Measurements from ENCODE around the gene MZF1. TPM values are rescaled to one million over a fixed set of nuclear protein-coding genes. Genes with fewer than 3 reads are reported as not detected.

MZF1 gene
- total RNA-seq, 1 donor from 2014 or later: 43.3 TPM

- H3K27ac Mint-ChIP-seq (ENCODE audit: unreplicated experiment): peak overlapping the region; percentile 35
- H3K9me3 Mint-ChIP-seq: no peaks in the 10 kb centered on the region
- TF ChIP-seq CTCF (conservative IDR thresholded peaks at IDR 0.05): no peak
- DNase-seq (ENCODE audit: low read depth, low spot score): peak; percentile 63
- no peaks in the 10 kb centered on the region for H3K36me3 Mint-ChIP-seq (ENCODE audit: low read depth)
- peak overlapping the region; percentile 80 for H3K4me3 Mint-ChIP-seq
- H3K27me3 Mint-ChIP-seq (ENCODE audit: low read depth): peaks cover 31% of the 10 kb centered on the region
- H3K4me1 Mint-ChIP-seq: peaks cover 15% of the 10 kb centered on the region
These were observed 34.6 kb downstream of the MZF1 start for GRCh38 chr19:58538257-58539168.

- Mint-ChIP-seq H3K36me3 (ENCODE audit: low read depth) (no peaks in the 10 kb centered on the region), H3K27ac (ENCODE audit: unreplicated experiment) (no peak overlapping the region)
These were observed 36.0 kb downstream of the MZF1 start for GRCh38 chr19:58536852-58537798.

GRCh38 chr19:58535857-58536256, 37.3 kb downstream of the MZF1 start:
- no peaks in the 10 kb centered on the region for H3K36me3 Mint-ChIP-seq (ENCODE audit: low read depth)
- peaks cover 24% of the 10 kb centered on the region for H3K27me3 Mint-ChIP-seq (ENCODE audit: low read depth)
- no peak for TF ChIP-seq CTCF (conservative IDR thresholded peaks at IDR 0.05)
- no peak for DNase-seq (ENCODE audit: low read depth, low spot score)
- peak overlapping the region; percentile 6 for H3K4me3 Mint-ChIP-seq
- H3K9me3 Mint-ChIP-seq: no peaks in the 10 kb centered on the region
- no peak overlapping the region for H3K27ac Mint-ChIP-seq (ENCODE audit: unreplicated experiment)
- H3K4me1 Mint-ChIP-seq: peaks cover 15% of the 10 kb centered on the region

More at GRCh38 chr19:58536852-58537798, 36.0 kb downstream of the MZF1 start:
- DNase-seq (ENCODE audit: low read depth, low spot score): no peak
- Mint-ChIP-seq H3K27me3 (ENCODE audit: low read depth) (peaks cover 21% of the 10 kb centered on the region), H3K4me1 (peaks cover 15% of the 10 kb centered on the region), H3K9me3 (no peaks in the 10 kb centered on the region), H3K4me3 (no peak overlapping the region)
- no peak for TF ChIP-seq CTCF (conservative IDR thresholded peaks at IDR 0.05)

GRCh38 chr19:58531034-58531840, 41.9 kb downstream of the MZF1 start:
- Mint-ChIP-seq H3K27me3 (ENCODE audit: low read depth) (peaks cover 27% of the 10 kb centered on the region), H3K9me3 (no peaks in the 10 kb centered on the region), H3K36me3 (ENCODE audit: low read depth) (no peaks in the 10 kb centered on the region), H3K4me1 (peaks cover 10% of the 10 kb centered on the region), H3K4me3 (no peak overlapping the region), H3K27ac (ENCODE audit: unreplicated experiment) (no peak overlapping the region)
- no peak for DNase-seq (ENCODE audit: low read depth, low spot score)
- no peak for TF ChIP-seq CTCF (conservative IDR thresholded peaks at IDR 0.05)

- DNase-seq (ENCODE audit: low read depth, low spot score): no peak
- Mint-ChIP-seq H3K9me3 (no peaks in the 10 kb centered on the region), H3K36me3 (ENCODE audit: low read depth) (no peaks in the 10 kb centered on the region), H3K4me3 (no peak overlapping the region), H3K27me3 (ENCODE audit: low read depth) (peaks cover 27% of the 10 kb centered on the region), H3K4me1 (peaks cover 4% of the 10 kb centered on the region), H3K27ac (ENCODE audit: unreplicated experiment) (no peak overlapping the region)
- TF ChIP-seq CTCF (conservative IDR thresholded peaks at IDR 0.05): no peak
These were observed 43.7 kb downstream of the MZF1 start for GRCh38 chr19:58529405-58529804.
